ENCODE measurements around the gene MAP7. TPM values are rescaled to one million over a fixed set of nuclear protein-coding genes. Genes with fewer than 3 reads are reported as not detected.

The MAP7 gene
- total RNA-seq, 2 donors from 2014 or later, result 19.7 to 28.7 TPM

DNA sequence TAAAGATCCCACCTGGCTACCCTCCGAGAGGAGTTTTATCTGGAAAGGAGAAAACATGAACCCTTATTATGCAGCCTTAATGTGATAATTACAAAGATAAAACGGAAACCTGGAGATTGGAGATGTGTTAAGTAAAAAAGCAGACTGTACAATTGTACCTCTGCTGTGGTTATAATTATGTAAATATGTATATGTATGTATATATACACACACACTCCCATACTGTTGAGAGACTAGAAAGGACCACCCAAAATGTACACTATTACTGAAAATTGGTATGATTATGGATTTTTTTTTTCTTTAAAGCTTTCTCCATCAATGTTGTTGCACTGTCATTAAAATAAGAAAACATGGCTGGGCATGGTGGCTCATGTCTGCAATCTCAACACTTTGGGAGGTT lies 188.4 kb downstream of the MAP7 start:
- no peaks in the 10 kb centered on the region for H3K4me1 ChIP-seq
- H3K27ac ChIP-seq, result no peak overlapping the region
- 82 to 91% methylated on average over 2 of the region's 2 CpGs for WGBS, 2 donors
- peaks cover 0 to 10% of the 10 kb centered on the region in 2 donors for H3K36me3 ChIP-seq (replicated peaks in 1 of 2; ENCODE audit: insufficient read depth in 1 of 2, low read depth in 2 of 2)
- TF ChIP-seq POLR2A (IDR thresholded peaks at IDR 0.05), result no peak
- TF ChIP-seq, protein P1, sequence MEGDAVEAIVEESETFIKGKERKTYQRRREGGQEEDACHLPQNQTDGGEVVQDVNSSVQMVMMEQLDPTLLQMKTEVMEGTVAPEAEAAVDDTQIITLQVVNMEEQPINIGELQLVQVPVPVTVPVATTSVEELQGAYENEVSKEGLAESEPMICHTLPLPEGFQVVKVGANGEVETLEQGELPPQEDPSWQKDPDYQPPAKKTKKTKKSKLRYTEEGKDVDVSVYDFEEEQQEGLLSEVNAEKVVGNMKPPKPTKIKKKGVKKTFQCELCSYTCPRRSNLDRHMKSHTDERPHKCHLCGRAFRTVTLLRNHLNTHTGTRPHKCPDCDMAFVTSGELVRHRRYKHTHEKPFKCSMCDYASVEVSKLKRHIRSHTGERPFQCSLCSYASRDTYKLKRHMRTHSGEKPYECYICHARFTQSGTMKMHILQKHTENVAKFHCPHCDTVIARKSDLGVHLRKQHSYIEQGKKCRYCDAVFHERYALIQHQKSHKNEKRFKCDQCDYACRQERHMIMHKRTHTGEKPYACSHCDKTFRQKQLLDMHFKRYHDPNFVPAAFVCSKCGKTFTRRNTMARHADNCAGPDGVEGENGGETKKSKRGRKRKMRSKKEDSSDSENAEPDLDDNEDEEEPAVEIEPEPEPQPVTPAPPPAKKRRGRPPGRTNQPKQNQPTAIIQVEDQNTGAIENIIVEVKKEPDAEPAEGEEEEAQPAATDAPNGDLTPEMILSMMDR (IDR thresholded peaks at IDR 0.05), result no peak
- no peaks in the 10 kb centered on the region for H3K9me3 ChIP-seq
- no peaks in the 10 kb centered on the region for H3K27me3 ChIP-seq
- DNase-seq, result no peak
- ATAC-seq, result no peak
- no peak overlapping the region for H3K4me3 ChIP-seq
- intact Hi-C loops (cut with DNase I), result no loop called here

- Histone ChIP-seq H3K36me3 (replicated peaks in 1 of 2; ENCODE audit: insufficient read depth in 1 of 2, low read depth in 2 of 2) (peaks cover 0 to 10% of the 10 kb centered on the region in 2 donors), H3K4me1 (no peaks in the 10 kb centered on the region), H3K9me3 (no peaks in the 10 kb centered on the region), H3K27ac (no peak overlapping the region), H3K4me3 (no peak overlapping the region), H3K27me3 (no peaks in the 10 kb centered on the region)
- ATAC-seq (no peak), DNase-seq (no peak)
- TF ChIP-seq, protein P1 (IDR thresholded peaks at IDR 0.05), result no peak
- TF ChIP-seq POLR2A (IDR thresholded peaks at IDR 0.05), result no peak
- 93% methylated on average over 29 to 30 of the region's 30 CpGs for WGBS, 2 donors
- intact Hi-C loops (cut with DNase I), result no loop called here
These were observed 189.4 kb downstream of the MAP7 start for GRCh38 chr6:136360783-136361182.

DNA sequence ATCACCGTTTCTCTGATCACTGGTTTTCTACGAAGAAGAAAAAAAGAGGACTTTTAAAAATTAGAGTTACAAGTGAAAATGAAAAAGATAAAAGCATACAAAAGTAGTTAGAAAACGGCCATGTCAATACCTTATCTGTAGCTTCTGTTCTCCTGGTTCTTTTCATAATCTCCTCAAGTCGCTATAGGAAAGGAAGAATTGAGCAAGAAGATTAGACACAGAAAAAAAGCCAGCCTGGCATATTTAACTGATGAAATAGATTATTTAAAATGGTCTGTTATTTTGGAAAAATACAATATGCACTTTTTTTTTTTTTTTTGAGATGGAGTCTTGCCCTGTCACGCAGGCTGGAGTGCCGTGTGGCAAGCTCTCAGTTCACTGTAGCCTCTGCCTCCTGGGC lies 190.4 kb downstream of the MAP7 start:
- no peak for TF ChIP-seq POLR2A (IDR thresholded peaks at IDR 0.05)
- TF ChIP-seq, protein P1 (IDR thresholded peaks at IDR 0.05), result no peak
- 77 to 81% methylated on average over 6 of the region's 6 CpGs for WGBS, 2 donors
- peaks cover 0 to 10% of the 10 kb centered on the region in 2 donors for H3K36me3 ChIP-seq (replicated peaks in 1 of 2; ENCODE audit: insufficient read depth in 1 of 2, low read depth in 2 of 2)
- no peak for ATAC-seq
- intact Hi-C loops (cut with DNase I), result no loop called here
- DNase-seq, result no peak
- H3K9me3 ChIP-seq, result no peaks in the 10 kb centered on the region
- H3K4me3 ChIP-seq, result no peak overlapping the region
- H3K4me1 ChIP-seq, result no peaks in the 10 kb centered on the region
- no peaks in the 10 kb centered on the region for H3K27me3 ChIP-seq
- H3K27ac ChIP-seq, result no peak overlapping the region

- WGBS, 2 donors, result 33 to 36% methylated on average over 2 of the region's 2 CpGs
- Histone ChIP-seq H3K4me1 (peaks cover 7% of the 10 kb centered on the region), H3K36me3 (replicated peaks in 1 of 2; ENCODE audit: insufficient read depth in 1 of 2, low read depth in 2 of 2) (peaks cover 0 to 4% of the 10 kb centered on the region in 2 donors), H3K27ac (no peak overlapping the region), H3K9me3 (no peaks in the 10 kb centered on the region), H3K27me3 (no peaks in the 10 kb centered on the region), H3K4me3 (no peak overlapping the region)
- ATAC-seq (no peak), DNase-seq (no peak)
- TF ChIP-seq, protein P1 (IDR thresholded peaks at IDR 0.05), result no peak
- no peak for TF ChIP-seq POLR2A (IDR thresholded peaks at IDR 0.05)
- intact Hi-C loops (cut with DNase I), result no loop called here
These were observed 198.6 kb downstream of the MAP7 start for GRCh38 chr6:136351518-136352110.

DNA sequence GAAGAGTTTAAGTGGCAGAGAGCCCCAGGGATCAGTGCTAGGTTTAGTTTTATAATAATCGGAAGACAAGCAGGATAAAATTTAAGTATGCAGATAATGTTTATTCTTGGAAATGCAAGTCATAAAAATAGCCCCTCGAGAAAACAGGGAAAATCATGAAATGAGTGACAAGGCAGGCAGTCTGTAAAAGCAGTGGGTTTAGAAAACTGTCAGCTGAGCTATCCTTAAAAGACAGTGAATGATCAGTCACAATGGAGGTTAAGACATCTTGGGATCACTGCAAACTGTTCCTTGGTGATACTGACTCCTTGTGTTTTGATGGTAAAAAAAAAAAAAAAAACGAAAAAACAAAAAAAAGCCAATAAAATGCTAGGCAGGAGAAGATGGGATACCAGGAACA lies 199.3 kb downstream of the MAP7 start:
- no peak overlapping the region for H3K4me3 ChIP-seq
- intact Hi-C loops (cut with DNase I), result no loop called here
- H3K36me3 ChIP-seq (replicated peaks in 1 of 2; ENCODE audit: insufficient read depth in 1 of 2, low read depth in 2 of 2), result peaks cover 0 to 6% of the 10 kb centered on the region in 2 donors
- DNase-seq (no peak), ATAC-seq (no peak)
- 75 to 76% methylated on average over 3 of the region's 3 CpGs for WGBS, 2 donors
- no peaks in the 10 kb centered on the region for H3K27me3 ChIP-seq
- no peak for TF ChIP-seq POLR2A (IDR thresholded peaks at IDR 0.05)
- TF ChIP-seq, protein P1 (IDR thresholded peaks at IDR 0.05), result no peak
- H3K9me3 ChIP-seq, result no peaks in the 10 kb centered on the region
- H3K4me1 ChIP-seq, result peaks cover 7% of the 10 kb centered on the region
- H3K27ac ChIP-seq, result no peak overlapping the region
